ENCODE measurements around the gene C19orf25.

DNA sequence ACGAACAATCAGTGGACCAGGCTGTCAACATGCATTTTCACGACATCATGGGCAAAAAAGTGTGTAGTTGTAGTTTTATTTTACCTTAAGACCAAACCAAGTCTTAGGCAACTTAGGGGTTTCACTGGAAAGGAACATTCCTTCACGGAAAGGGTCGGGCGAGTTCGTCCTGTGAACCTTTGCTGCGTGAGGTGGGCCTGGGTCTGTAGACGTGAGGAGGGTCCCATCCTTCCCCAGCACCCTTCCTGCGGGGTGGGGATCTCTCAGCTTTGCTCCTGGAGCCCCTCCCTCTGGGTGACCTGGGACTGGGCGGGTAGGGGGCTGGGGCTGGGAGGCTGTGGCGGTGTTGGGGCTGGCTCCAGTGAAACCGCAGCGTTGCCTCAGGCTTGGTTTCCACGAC, 53.1 kb downstream of the C19orf25 start:
- TF ChIP-seq CTCF (conservative IDR thresholded peaks at IDR 0.05) (no peak), ZFX (IDR thresholded peaks at IDR 0.05) (no peak)
